NT2/D1 (cell line): ENCODE measurements around the gene BDKRB1.

Source experiments
- SUZ12 ChIP-seq: IDR thresholded peaks from 2 replicates; pipeline ENCODE4 v1.6.1; 2011; ENCODE audit not compliant: insufficient read length, insufficient read depth; ENCODE audit errors: extremely low read depth
- YY1 ChIP-seq: IDR thresholded peaks from 2 replicates; pipeline ENCODE4 v1.6.1; 2011; ENCODE audit not compliant: insufficient read length, insufficient read depth

DNA sequence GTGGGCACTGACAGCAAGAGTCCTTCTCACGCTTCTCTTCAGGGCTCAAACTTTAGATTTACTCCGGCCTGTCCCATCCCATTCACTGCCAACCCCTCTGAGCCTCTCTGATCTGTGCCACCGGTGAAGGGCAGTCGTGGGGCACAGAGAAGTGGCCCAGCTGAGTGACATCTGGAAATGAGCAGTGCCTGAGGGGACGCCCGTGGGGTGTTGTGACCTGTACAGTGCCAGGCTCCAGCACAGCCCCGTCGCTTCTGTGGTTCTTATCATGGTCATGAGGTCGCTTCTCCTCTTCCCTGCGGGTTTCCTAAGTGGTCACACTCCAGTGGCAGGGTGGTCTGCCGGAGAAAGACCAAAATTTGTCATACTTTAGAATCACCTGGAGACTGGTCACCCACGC is 47.3 kb upstream of the BDKRB1 start:
- TF ChIP-seq YY1 (no peak), SUZ12 (no peak)
